ENCODE measurements around the gene AMMECR1L. TPM values are rescaled to one million over a fixed set of nuclear protein-coding genes. Genes with fewer than 3 reads are reported as not detected.

AMMECR1L gene
- total RNA-seq, 2 donors from 2014 or later = 10.5 to 15.7 TPM

- intact Hi-C loops (cut with DNase I) = no loop called here
- no peak overlapping the region for H3K4me3 ChIP-seq
- no peak for DNase-seq
- H3K9me3 ChIP-seq = no peaks in the 10 kb centered on the region
- no peak for TF ChIP-seq CTCF (IDR thresholded peaks at IDR 0.05)
- no peak overlapping the region for H3K9ac ChIP-seq (ENCODE audit: low read depth in 2 of 2, low read length in 2 of 2)
- H3K27me3 ChIP-seq = no peaks in the 10 kb centered on the region
- no peaks in the 10 kb centered on the region for H3K36me3 ChIP-seq
- peaks cover 4% of the 10 kb centered on the region for H3K4me1 ChIP-seq
- no peak overlapping the region for H3K27ac ChIP-seq
Measured at GRCh38 chr2:127879899-127880298, 5.9 kb downstream of the AMMECR1L start.

- Histone ChIP-seq H3K4me1 (no peaks in the 10 kb centered on the region), H3K4me3 (no peak overlapping the region), H3K9me3 (no peaks in the 10 kb centered on the region), H3K27me3 (no peaks in the 10 kb centered on the region), H3K9ac (ENCODE audit: low read depth in 2 of 2, low read length in 2 of 2) (no peak overlapping the region), H3K36me3 (no peaks in the 10 kb centered on the region), H3K27ac (no peak overlapping the region)
- intact Hi-C loops (cut with DNase I) = no loop called here
- no peak for DNase-seq
- no peak for TF ChIP-seq CTCF (IDR thresholded peaks at IDR 0.05)
Measured at GRCh38 chr2:127877626-127878025, 8.1 kb downstream of the AMMECR1L start.

- TF ChIP-seq CTCF (IDR thresholded peaks at IDR 0.05) = no peak
- Histone ChIP-seq H3K4me3 (no peak overlapping the region), H3K4me1 (no peaks in the 10 kb centered on the region), H3K36me3 (no peaks in the 10 kb centered on the region), H3K9me3 (no peaks in the 10 kb centered on the region), H3K9ac (ENCODE audit: low read depth in 2 of 2, low read length in 2 of 2) (no peak overlapping the region), H3K27ac (no peak overlapping the region), H3K27me3 (no peaks in the 10 kb centered on the region)
- DNase-seq = no peak
- intact Hi-C loops (cut with DNase I) = no loop called here
Measured at GRCh38 chr2:127877136-127877535, 8.6 kb downstream of the AMMECR1L start.

GRCh38 chr2:127874378-127875269 is 11.1 kb downstream of the AMMECR1L start:
- Histone ChIP-seq H3K27ac (no peak overlapping the region), H3K9ac (ENCODE audit: low read depth in 2 of 2, low read length in 2 of 2) (no peak overlapping the region), H3K4me3 (no peak overlapping the region), H3K9me3 (no peaks in the 10 kb centered on the region), H3K27me3 (no peaks in the 10 kb centered on the region), H3K4me1 (no peaks in the 10 kb centered on the region), H3K36me3 (peaks cover 3% of the 10 kb centered on the region)
- DNase-seq = no peak
- intact Hi-C loops (cut with DNase I) = no loop called here
- TF ChIP-seq CTCF (IDR thresholded peaks at IDR 0.05) = no peak

- Histone ChIP-seq H3K27ac (no peak overlapping the region), H3K9me3 (no peaks in the 10 kb centered on the region), H3K36me3 (peaks cover 3% of the 10 kb centered on the region), H3K9ac (ENCODE audit: low read depth in 2 of 2, low read length in 2 of 2) (no peak overlapping the region), H3K4me3 (no peak overlapping the region), H3K27me3 (no peaks in the 10 kb centered on the region), H3K4me1 (no peaks in the 10 kb centered on the region)
- intact Hi-C loops (cut with DNase I) = no loop called here
- TF ChIP-seq CTCF (IDR thresholded peaks at IDR 0.05) = no peak
- no peak for DNase-seq
Measured at GRCh38 chr2:127873707-127874303, 12.0 kb downstream of the AMMECR1L start.

Data from colonic mucosa (tissue), 4 donors.